Umbilical cord (tissue), 2 donors: ENCODE measurements around the gene MACF1. TPM values are rescaled to one million over a fixed set of nuclear protein-coding genes. Genes with fewer than 3 reads are reported as not detected.
"Not testable (repeated sequence)": the region's sequence is repeated elsewhere in the genome, so short reads cannot be mapped to it uniquely, and the experiment has no call there.

Experiments
- DNase-seq: peaks from one replicate; pipeline ENCODE4 v3.0.0-alpha.2; 2015; ENCODE audit warnings: low spot score
- total RNA-seq: library from RNA; depleted of rRNA; stranded (reverse); fragments of >200 nt; gene quantifications from one replicate; pipeline ENCODE4 v1.2.3, GENCODE V29; 2014; ENCODE audit warnings: low replicate concordance; ENCODE audit not compliant: insufficient read depth

MACF1 gene
- total RNA-seq, 1 donor from 2014 or later: 584 TPM

DNA sequence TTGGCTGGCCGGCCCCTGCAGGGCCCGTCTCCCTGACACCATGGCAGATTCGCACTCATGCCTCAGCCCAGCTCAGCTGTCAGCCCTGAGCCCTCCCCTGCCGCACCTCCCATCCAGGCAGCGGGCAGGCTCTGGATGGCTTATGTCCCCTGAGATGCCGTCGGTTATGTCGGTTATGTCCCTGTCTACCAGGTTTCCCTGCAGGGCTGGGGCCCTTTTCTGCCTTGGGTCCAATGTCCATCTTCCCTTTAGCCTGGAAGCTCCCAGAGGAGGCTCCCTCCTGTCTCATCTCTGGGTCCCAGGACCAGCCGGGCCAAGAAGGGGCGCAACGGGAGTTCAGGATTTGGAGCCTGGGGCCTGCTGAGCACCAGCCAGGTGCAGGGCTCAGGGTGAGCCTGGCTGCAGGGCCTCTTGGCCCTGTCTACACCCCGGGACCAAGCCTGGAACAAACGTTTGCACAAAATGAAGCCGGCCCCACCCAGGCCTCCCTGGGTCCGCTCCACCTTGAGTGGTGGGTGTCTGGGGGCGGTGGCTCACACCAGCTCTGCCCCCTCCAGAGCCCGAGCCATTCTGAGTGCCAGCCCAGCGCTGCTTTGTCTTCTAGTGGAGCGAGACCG, 306.2 kb downstream of the MACF1 start:
- not testable (repeated sequence) for DNase-seq

DNA sequence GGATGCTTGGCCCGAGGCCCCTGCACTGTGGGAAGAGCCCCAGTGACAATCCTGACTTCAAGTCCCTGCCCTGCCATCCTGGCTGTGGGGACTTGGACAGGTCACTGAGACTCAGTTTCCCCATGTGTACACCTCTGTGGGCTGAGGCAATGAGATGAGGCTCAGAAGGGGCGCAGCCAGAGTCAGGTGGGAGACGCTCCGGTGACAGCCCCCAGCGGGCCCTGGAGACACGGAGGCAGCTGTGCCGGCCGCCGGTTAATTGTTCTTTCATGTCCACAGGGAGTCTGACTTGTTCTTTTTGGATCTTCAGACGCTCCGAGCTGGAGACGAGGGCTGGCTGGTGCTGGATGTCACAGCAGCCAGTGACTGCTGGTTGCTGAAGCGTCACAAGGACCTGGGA, 307.0 kb downstream of the MACF1 start:
- not testable (repeated sequence) for DNase-seq

DNA sequence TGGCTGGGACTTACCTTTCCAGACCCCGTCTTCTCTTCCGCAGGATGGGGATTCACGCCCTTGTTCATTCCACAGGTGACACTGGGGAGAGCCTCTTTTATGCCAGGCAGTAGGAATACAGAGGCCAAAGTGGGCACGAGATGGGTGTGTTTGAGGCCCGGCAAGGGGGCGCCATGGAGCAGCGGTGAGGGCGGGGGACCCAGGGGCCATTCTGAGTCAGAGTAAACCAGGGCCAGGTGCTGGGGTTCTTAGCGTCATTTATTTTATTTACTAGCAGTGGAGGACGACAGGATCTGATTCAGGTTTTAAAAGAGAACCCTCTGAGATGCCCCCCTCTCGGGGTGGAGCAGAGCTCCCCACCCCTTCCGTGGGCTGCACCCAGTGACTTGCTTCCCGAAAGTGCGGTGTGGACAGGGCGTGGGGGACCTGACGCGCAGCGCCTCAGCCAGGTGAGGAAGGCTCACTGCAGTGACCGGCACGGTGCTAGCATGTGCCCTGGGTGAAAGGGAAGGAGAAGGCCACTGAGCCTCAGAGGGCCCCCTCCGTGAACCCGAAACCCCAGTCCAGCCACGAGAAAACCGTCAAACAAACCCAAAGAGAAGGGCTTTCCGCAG, 307.8 kb downstream of the MACF1 start:
- DNase-seq: not testable (repeated sequence)

DNA sequence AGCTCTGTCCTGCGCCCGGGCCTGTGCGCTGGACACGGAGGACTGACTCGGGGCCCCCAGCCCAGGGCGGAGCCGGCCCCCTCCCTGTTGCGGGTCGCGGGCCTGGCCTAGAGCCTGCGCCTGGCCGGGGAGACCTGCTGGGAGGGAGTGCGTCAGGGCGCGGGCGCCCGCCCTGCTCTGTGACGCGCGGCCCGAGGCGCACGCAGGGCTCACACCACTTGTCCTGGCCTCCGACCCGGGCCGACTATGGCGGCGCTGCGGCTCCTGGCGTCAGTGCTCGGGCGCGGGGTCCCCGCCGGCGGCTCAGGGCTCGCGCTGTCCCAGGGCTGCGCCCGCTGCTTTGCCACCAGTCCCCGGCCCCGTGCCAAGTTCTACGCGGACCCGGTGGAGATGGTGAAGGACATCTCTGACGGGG, 310.2 kb downstream of the MACF1 start:
- DNase-seq: not testable (repeated sequence)

DNA sequence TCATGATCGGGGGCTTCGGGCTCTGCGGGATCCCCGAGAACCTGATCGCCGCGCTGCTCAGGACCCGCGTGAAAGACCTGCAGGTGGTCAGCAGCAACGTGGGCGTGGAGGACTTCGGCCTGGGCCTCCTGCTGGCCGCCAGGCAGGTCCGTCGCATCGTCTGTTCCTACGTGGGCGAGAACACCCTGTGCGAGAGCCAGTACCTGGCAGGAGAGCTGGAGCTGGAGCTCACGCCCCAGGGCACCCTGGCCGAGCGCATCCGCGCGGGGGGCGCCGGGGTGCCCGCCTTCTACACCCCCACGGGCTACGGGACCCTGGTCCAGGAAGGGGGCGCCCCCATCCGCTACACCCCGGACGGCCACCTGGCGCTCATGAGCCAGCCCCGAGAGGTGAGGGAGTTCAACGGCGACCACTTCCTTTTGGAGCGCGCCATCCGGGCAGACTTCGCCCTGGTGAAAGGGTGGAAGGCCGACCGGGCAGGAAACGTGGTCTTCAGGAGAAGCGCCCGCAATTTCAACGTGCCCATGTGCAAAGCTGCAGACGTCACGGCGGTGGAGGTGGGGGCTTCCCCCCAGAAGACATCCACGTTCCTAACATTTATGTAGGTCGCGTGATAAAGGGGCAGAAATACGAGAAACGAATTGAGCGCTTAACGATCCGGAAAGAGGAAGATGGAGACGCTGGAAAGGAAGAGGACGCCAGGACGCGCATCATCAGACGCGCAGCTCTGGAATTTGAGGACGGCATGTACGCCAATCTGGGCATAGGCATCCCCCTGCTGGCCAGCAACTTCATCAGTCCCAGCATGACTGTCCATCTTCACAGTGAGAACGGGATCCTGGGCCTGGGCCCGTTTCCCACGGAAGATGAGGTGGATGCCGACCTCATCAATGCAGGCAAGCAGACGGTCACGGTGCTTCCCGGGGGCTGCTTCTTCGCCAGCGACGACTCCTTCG, 310.9 kb downstream of the MACF1 start:
- not testable (repeated sequence) for DNase-seq

DNA sequence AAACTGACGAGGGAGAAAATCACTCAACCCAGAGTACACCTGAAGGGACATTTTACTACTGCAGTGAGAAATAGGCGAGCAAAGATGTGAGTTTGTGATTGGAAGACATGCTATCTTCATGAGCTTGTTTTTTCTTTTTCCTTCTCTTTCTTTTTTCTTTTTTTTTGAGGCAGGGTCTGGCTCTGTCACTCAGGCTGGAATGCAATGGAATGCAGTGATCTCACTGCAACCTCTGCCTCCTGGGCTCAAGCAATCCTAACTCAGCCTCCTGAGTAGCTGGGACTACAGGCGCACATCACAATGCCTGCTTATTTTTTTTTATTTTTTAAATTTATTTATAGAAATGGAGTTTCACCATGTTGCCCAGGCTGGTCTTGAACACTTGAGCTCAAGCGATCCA, 312.3 kb downstream of the MACF1 start:
- not testable (repeated sequence) for DNase-seq

DNA sequence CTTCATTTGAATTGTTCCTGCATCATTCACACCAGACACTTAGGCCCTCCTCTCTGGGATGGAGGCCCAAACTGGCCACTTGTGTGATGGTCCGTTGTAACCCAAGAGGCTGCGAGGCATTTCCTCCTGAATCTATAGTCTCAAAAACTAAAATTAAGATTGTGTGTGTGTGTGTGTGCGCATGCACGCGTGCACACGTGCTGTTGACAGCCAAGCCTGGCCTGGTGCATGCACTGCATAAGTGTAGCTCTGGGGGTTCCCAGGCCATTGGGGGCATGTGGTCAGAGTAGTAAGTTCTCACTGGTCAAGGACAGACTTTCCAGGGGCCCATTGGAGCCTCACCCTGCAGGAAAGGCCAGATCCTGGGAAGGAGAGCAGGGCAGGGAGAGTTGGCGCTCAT, 313.4 kb downstream of the MACF1 start:
- not testable (repeated sequence) for DNase-seq

DNA sequence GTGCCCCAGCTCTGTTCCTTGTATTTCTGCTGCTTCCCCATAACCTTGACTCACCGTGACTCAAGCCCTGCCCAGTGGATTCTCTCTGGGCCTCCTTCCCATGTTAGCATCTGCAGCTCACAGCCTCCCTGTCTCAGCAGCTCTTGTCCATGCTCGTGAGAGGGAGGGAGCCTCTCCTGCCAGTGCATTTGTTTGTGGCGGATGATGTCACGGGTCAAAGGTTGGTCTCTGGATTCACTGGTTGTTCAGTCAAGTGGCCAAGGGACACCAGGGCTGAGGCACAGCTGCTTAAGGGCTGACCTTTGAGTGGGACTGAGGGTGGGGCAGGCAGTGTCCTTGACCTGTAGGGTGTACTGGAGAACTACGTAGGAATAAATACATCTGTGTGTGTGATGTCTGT, 314.9 kb downstream of the MACF1 start:
- not testable (repeated sequence) for DNase-seq

DNA sequence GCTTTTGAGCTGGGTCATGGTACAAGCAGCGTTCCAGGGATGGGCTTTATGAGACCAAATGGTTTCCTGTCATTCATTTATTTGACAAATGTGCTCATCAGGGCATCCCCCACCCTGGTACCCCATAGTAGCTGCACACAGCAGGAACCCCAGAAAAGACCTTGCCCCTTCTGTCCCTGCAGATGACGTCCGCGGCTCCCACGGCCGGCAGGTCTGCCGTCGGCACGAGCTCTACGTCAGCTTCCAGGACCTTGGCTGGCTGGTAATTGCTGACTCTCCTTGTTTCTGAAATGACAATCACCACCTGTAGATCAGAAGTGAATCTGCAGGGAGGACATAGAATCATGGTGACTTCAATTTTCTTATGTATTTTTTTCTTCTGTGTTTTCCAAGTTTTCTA, 317.7 kb downstream of the MACF1 start:
- DNase-seq: not testable (repeated sequence)

DNA sequence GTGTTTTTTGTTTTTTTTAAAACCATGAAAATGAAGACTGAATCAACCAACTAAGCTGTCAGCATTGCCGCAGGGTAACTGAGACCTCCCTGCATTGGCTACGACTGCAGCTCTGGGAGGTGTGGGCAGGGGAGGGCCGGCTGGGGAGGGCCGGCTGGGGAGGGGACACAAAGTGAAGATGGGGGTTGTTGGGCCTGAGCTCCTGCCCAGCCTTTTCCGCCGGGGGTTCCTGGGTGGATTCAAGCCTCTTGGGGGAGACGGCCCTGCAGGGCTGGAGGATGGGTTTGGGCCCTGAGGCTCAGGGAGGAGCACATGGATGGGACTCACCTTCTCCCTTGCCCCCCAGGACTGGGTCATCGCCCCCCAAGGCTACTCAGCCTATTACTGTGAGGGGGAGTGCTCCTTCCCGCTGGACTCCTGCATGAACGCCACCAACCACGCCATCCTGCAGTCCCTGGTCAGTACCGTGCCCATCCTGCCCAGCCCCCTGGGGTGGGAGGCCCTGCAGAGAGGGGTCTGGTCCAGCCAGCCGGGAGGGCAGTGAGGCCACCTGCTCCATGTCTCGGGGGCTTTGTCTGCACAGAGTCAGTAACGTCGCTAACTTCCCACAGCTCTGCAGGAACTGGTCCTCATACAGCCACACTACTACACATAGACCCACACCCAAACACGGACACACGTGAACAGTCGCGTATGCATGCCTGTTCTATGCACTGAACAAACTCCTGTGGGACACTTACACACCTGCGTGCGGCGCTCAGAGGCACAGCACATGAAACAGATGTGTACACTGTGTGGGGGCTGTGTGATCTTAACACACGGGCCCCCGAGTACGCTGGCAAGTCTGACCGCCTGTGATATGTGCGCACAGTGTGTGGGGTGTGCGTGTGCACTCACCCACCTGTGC, 318.4 kb downstream of the MACF1 start:
- no peak for DNase-seq

DNA sequence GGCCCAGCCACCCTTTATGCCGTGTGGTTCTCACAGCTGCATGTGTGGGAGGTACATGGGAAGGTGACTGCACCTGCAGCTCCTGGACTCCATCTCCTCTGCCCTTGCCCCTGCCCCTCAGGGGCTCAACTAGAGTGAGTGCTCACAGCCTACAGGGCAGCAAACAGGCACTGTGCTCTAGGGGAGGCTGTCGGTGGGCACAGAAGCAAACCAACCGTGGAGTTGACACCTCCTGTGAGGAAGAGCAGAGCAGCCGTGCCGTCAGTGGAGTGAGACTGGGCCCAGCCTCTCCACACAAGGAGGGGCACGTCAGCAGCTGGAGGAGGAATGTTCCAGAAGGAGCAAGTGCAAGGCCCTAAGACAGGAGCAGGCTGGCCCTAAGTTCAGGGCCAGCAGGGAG, 319.7 kb downstream of the MACF1 start:
- no peak for DNase-seq

DNA sequence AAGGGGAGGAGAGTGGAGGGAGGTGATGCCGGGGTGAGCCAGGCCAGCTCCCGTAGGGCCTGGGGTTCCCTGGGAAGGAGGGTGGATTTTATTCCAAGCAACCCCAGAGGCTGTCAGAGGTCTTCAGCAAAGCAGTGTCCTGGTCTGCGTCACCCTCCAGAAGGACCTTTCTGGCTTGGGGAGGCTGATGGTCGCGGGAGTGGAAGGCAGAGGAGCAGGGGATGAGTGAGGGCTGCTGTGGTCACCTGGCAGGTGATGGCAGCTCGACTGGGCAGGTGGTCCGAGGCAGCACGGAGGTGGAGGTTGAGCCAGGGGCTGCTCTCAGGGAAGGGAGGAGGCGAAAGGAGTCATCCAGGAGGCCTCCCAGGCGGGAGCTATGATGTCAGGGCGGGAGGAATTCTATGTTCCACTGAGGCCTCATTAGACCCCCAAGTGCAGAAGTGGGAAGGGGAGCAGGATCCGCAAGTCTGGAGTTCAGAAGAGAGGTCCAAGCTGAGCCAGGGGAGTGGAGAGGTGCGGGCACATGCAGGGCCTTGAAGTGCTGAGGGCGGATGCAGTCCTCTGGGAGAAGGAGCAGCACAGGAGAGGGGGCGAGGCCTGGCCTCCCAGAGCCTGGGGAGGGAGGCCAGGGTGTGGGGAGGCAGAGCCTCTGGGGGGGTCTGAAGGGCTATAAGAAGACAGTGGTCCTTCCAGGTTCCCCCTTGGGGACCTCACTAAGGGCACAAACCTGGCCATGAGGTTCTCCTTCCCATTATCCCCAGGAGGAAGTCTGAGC, 320.3 kb downstream of the MACF1 start:
- no peak for DNase-seq

DNA sequence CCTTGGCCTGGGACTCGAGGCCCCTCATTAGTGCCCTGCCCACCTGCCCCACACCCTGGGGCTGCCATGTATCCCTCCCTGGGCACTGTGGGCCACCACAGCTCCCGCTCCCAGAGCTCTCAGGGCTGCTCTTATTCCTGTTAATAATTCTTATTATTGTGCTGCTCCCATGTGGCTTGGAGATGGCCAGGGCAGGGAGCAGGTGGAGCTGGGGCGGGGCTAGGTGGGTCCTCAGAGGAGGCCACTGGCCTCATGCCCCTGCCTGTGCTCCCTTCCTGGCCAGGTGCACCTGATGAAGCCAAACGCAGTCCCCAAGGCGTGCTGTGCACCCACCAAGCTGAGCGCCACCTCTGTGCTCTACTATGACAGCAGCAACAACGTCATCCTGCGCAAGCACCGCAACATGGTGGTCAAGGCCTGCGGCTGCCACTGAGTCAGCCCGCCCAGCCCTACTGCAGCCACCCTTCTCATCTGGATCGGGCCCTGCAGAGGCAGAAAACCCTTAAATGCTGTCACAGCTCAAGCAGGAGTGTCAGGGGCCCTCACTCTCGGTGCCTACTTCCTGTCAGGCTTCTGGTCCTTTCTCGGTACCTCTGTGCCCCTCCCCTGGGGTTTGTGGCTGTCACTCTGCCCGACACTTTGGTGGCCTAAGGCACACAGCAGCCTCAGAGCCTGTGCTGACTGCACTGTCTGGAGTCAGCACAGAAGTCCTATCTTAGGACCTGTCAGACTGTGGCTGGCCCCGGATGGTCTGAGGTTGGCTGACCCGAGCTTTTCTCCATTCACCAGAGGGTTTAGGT, 321.1 kb downstream of the MACF1 start:
- no peak for DNase-seq

DNA sequence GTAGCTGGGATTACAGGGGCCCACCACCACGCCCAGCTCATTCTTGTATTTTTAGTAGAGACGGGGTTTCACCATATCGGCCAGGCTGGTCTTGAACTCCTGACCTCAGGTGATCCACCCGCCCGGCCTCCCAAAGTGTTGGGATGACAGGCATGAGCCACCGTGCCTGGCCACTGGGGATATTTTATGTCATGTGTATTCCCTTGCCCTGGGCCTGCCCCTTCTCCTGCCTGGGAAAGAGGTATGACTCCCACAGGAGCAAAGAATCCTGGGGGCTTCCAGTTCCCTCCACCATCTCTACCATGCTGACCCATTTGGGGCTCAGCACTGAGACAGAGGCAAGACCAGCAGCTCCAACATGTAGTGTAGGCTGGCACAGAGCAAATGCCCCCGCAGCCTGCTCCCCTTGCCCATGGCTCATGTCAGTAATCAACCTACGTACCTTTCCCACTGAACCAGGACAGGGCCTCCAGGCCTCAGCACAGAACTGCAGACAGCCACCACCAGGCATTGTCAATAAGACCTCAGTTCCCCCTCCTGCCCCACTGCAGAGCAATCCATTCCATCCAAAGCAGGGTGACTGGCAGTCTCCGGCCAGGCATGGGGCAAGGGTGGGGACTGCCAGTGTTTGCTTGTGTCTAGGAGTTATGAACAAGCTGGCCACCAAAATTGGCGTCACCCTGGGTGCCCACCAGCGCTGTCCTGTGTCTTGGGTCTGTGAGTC, 322.1 kb downstream of the MACF1 start:
- no peak for DNase-seq

DNA sequence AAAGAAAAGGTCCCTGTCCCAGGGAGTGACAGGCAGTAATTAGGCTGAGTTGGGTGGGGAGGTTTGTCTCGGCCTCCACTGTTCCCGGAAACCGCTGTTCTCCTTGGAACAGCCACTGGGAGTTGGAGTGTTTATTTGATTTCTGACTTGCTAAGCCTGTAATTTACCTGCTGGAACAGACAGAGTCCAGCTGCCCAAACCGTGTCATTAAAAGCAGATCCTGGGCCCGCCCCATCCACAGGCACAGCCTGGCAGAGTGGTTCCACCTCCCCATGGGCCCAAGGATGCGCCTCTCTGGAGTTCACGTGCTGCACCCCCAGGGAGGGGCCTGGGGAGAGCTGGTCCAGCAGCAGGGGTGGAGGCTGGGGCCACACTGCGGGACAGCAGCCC, 322.7 kb downstream of the MACF1 start:
- DNase-seq: not testable (repeated sequence)

DNA sequence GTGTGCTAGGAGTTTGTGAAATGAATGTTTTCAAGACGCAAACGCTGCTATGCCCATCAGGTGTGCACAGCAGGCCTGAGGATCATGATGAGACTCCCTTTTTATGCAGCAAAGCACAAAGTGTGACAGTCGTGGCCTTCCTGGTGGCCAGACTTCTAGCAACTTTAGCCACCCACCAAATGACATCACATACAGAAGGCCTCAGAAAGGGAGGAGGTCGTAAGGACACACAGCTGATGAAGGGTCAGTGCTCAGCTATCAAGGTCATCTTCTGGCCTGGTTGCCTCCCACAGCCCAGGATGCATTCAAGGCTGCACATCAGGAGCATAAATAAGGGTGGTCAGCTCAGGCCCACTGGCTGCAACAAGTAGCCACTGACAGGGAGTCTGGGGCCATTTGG, 323.6 kb downstream of the MACF1 start:
- no peak for DNase-seq

DNA sequence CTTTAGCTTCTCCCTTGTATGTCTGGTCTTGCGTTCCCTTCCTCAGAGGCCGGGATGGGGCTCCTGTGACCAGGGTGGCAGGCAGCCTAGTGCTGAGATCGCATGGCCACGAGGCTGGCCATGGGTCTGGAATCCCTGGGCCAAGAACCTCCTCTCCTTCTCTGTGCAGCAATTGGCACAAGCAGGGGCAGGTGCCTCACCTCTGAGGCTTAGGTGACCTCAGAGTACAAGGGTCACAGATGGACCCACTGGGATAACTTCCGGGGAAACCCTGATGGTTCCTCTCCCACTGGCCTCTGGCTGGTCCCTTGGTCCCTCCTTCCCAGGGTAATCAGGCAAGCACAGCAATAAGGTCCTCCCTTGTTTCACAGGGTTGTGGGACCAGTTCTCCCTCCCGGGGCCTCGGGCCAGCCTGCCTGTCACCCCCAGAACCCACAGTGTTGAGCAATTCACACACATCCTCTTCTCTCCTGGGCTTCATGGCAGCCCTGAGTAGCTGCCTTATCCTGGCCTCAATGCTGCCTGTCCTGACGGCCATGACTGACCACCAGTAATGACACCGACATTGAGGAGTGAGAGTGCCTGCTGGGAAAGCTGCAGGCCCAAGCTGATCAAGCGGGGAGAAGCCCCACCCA, 325.5 kb downstream of the MACF1 start:
- DNase-seq: no peak

DNA sequence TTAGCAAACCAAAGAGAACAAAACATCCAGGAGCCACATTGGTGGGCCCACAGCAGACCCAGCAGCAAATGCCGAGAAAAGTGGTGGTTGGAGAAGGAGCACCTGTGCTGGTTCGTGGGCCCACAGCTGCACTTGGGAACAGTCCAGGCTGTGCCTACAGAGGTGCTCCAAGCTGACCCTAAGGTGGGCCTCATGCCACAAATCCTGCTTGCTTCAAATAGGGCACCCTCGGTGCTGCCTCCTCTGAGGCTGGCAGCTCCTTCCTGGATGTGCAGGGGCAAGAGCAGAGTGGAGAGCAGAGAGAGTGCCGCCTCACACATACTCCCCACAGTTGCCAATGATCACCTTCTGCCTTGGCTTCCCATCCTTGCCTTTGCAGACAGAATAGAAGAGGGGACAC, 327.0 kb downstream of the MACF1 start:
- no peak for DNase-seq

DNA sequence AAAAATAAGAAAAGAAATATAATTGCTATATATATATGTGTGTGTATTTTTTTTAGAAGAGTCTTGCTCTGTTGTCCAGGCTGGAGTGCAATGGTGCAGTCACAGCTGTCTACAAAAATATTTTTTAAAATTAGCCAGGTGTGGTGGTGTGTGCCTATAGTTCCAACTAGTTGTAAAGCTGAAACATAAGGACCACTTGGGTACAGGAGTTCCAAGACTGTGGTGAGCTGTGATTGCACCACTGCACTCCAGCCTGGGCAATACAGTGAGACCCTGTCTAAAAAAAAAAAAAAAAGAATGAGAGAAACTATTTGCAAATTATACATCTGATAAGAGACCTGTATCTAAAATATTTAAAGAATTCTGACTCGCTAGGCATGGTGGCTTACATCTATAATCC, 328.9 kb downstream of the MACF1 start:
- DNase-seq: no peak
